CD4-positive, alpha-beta T cell treated with Interleukin-12 subunit alpha and Interleukin-12 subunit beta, for 1 hour (primary cell): Measurements from ENCODE around the gene ATG16L2.
"Not testable (repeated sequence)": the region's sequence is repeated elsewhere in the genome, so short reads cannot be mapped to it uniquely, and the experiment has no call there.

Experiments used
- DNase-seq: peaks from one replicate; pipeline ENCODE4 v3.0.0-alpha.2; 2020

Gene ATG16L2

DNA sequence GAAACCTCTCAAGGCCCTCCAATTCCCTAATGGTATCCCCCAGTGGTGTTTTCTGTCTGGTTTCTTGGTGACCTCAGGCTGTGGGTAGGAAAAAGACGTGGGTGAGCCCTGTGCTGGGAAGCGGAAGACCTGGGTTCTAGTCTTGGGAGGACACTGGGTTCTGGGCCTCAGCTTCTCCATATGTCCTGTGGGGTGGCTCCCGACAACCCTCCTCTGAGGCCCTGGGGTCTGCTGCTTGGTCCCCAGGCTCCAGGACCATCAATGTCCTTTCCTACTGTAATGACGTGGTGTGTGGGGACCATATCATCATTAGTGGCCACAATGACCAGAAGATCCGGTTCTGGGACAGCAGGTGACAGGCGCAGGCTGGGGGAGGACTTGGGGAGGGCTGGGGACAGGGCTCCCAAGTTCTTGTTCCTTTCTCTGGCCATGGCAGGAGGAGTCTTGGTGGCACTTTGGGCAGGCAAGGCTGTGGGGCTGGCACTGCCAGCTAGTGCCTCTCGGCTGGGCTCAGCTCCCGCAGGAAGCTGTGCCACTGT, 12.8 kb downstream of the ATG16L2 start:
- no peak for DNase-seq

DNA sequence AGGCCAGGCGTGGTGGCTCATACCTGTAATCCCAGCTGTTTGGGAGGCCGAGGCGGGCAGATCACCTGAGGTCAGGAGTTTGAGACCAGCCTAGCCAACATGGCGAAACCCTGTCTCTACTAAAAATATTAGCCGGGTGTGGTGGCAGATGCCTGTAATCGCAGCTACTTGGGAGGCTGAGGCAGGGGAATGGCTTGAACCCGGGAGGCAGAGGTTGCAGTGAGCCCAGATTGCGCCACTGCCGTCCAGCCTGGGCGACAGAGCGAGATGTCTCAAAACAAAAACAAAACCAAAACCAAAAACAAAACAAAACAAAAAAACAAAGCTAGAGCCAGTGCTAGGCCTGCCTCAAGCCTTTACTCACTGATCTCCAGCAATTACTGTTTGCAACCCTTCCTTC, 13.4 kb downstream of the ATG16L2 start:
- not testable (repeated sequence) for DNase-seq

DNA sequence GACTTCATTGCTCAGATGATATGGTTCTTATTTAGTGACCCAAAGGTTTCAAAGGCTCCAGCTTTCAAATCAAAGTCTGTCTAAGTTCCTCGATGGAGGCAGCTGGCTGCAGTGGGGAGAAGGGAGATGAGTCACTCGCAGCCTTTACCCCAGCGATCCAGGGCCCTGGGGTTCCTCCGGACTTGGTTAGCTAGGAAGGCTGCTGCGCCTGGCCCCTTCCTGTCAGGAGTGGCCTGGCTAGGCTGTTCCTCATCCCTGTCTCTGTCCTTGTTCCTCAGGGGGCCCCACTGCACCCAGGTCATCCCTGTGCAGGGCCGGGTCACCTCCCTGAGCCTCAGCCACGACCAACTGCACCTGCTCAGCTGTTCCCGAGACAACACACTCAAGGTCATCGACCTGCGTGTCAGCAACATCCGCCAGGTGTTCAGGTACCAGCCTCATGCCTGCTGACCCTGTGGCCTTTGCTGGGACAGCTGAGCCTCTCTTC, 13.9 kb downstream of the ATG16L2 start:
- no peak for DNase-seq

DNA sequence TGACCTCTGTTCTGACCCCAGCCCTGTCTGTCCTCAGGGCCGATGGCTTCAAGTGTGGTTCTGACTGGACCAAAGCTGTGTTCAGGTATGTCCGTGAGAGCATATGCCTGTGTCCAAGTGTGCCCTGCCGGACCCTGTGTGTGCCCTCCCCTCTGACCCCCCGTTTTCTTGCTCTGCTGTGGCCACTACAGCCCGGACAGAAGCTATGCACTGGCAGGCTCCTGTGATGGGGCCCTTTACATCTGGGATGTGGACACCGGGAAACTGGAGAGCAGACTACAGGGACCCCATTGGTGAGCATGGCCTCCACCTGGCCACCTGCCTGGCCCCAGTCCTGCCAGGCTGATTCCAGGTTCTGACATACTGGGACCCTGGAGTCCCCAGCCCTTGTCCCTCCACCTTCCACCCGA, 14.5 kb downstream of the ATG16L2 start:
- DNase-seq, result no peak

DNA sequence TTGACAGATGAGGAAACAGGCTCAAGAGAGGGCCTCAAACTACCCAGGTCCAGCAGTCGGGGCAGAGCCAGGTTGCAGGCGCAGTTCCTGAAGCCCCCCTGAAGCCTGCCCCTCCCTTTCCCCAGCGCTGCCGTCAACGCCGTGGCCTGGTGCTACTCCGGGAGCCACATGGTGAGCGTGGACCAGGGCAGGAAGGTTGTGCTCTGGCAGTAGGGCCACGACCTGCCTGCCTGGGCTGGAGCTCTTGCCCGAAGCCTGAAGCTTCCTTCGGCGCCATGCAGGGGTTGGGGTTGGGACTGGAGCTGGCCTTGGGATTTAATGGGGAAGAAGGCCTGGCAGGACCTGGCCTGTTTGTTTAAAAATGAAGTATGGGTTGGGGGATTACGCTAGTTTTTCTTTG, 15.0 kb downstream of the ATG16L2 start:
- DNase-seq, result no peak

DNA sequence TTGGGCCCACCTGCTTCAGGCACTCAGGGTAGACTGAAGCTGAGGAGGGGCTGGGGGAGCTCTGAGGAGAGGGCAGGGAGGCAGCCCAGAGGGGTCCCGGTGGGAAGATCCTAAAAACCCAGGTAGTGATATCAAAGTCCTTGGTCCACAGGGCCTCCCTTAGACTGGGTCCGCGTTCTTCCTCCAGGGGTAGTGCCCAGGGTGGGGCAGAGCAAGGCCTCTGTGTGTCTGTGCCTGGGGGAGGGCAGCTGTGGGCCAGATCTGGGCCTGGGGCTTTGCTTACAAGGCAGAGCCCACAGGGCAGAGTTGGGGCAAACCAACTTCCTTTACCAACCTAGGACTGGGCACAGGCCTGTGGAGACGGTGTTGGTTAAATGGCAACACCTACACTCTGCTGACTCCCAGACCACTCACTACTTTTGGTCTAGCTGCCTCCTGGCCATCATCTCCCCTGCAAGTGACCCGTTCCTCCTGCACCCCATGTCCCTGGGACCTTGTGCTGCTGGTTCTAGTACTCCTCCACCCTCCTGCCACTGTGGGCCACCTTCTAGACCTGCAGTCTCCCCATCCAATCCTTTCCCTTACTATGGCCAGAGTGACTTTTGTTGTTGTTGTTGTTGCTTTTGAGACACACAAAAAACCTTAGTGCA, 15.8 kb downstream of the ATG16L2 start:
- DNase-seq, result no peak

DNA sequence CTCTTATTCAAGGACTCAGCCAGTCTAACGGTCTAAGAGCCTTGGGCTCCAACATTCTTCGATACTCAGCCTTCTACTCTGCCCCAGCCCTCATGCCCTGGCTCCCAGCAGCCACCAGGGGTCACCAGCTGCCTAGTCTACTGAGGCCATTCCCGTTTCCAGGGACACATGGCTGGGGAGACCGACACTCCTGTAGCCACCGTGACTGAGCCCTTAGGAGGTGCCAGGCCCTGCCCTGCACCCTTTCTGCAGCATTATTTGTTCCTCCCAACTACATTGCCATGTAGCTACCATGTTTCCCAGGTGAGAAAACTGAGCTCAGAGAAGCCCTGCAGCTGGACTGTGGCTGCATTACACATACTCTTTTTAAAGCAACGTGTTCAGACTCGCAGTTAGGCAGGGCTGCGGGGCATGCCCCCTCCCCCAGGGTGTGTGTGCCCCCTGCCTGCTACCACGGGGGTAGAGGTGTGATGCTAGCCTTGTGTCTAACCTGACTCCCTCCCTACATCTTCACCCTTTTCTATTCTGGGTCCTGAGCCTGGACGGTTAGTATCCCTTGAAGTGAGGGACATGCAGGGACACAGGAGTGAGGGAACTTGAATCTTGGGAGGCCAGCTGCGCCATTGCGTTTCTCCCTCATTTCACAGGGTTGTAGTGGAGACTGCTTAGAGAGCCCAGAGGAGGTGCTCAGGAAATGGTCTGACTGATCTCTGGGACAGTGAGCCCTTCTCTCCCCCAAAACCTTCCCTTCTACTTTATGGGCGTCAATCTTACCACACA, 17.5 kb downstream of the ATG16L2 start:
- peak; percentile 58 for DNase-seq

DNA sequence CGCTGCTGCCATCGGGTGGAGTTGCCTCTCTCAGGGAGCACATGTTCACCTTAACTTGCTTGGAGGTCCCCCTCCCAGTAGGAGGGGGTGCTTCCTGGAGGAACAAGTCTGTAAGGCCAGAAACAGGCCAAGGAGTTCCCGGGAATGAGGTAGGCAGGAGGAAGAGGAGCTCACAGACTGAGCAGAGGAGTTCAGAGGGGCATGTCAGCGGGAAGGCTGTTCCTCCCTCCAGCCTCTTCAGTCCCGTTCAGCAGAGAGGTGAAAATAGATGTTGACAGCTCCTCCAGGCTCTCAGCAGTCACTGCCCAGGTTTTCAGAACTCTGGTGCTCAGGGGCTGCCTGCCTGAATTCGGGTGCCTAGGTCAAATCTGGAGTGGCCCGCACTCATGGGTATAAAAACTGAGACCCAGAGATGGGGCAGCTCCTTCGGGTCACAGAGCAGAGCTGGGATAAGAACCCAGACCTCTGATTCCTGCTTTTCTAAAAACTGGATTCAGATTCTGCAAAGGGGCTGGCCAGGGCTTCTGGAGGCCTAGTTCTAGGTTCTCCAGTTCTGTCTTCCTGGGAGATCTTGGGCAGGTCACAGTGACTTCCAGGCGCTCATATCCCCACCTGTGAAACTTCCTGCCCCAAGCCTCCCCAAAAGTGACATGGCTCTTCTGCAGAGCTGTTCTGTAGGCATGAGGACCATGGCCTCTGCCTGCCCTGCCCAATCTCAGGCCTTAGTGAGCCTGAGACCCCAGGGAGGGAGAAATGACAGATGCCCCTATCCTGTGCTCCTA, 18.3 kb downstream of the ATG16L2 start:
- DNase-seq, result no peak

DNA sequence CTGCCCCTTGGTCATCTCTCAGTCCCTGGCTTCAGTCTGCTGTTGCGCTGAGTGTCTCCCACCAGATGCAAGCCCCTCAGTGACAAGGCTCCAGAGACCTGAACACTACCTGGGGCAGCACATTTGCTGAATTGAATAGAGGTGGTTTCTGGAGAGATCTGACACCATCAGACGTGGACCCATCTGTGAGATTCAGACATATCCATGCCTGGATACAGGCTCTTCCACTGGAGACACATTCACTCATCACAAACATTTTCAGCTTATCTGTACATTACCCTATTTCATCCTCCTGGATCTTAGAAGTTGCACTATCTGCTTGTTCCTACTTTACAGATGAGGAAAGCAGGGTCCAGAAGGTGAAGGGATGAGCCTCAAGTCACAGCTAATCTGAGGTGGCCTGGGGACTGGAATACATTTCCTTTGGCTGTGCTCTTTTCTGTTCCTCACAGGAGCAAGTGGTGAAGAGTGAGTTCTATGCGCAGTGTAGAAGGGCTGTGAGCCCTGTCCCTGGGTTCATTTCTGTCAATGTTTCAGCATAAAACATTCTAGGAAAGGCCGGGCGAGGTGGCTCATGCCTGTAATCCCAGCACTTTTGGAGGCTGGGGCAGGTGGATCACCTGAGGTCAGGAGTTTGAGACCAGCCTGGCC, 19.0 kb downstream of the ATG16L2 start:
- no peak for DNase-seq

DNA sequence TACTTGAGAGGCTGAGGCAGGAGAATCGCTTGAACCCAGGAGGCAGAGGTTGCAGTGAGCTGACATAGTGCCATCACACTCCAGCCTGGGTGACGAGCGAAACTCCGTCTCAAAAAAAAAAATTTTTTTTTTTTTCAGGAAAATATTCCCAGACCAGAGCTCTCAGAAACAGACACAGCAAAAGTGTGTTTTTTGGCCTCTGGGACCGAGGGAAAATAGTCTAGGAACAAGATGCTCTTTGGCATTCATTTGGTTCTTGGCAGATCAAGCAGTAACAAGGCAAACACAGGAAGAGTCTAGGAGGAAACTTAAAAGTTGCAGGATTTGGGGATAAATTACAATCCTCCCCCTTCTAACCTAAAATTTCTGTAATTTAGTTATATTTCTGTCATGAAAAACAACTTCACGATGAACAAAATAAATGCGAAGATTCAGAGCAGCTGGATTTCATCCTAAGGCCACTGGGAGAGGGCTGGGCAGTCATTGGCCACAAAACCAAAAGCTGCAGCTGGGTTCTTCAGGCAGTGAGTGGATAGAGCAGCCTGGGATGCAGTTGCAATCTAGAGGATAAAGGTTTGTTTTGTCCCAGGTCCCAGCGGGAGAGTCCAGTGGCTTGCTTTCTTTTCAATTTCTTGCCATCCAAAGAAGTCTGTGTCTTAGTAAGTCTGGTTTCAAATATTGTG, 19.7 kb downstream of the ATG16L2 start:
- DNase-seq, result no peak

DNA sequence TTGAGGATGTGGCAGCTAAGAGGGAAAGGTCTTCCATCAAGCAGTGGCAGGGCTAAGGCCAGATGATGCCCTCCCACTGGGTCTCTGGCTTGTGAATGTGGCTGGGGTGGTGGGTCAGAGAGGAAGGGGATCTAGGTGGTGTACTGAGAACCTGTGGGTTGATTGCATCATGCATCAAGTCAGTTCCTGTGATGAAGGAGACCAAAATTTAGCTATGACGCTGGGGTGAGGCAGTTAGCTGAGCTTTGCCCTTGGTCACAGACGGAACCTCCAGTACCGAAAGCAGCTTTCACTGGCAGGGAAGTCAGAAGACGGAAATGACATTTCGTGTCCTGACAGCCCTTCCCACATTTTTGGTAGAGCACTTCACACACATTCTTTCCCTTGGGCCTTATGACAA, 20.7 kb downstream of the ATG16L2 start:
- DNase-seq, result no peak

DNA sequence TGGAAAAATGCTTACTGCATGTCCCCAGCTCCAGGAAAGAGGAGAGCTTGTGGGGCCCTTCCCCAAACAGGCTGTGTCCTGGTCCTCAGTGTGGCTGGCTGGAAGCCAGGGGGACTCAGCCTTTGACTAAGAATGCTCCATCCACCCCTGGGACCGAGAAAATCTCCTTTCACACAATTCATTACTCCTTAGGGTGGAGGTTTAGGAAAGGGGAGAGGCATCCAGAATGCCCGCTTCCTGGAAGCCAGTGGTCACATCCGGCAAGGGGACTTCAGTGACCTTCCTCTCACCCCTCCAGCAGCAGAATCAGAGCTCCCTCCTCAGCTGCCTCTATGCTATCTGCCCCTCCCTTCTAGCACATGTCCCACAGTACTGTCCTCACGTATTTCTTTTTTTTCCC, 21.9 kb downstream of the ATG16L2 start:
- DNase-seq, result no peak

DNA sequence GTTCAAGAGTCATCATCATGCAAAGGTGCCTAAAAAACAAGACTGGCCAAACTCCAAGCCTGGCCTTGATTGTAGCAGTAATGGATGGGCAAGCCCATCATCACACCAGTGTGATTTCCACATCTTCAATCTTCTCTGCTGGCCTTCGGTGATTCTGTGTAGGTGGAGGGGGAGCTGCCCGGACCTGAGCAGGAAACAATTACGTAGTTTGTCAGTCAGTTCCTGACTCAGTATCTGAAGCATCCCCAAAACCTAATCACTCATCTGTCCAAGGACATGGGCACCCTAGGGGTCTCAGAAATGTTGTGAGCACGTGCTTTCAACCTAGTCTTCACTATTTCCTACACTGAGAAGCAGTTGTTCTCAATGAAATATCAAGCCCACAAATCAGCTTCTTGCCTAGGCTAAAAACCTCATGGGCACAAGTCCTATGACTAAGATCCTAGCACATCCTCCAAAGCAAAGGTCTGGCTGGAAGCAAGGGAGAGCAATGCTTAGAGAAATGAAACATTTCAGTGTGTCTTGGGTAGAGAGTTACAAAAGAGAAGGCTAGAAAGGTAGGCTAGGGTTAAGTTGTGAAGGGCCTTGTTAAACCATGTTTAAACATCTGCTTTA, 24.6 kb downstream of the ATG16L2 start:
- no peak for DNase-seq

DNA sequence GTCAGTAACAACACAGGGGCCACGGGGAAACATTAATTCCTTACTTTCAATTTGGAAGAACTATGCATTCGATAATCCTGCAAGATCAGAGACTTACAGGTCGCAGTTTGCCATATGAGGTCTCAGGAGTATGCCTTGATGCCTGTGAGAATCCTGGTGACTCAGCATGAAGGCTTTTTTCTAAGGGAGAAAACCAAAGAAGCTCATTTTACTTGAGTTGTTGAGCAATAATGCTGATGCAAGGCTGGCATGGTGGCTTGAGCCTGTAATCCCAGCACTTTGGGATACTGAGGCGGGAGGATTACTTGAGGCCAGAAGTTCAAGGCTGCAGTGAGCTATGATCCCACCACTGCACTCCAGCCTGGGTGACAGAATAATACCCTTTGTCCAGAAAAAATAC, 26.6 kb downstream of the ATG16L2 start:
- DNase-seq, result no peak

DNA sequence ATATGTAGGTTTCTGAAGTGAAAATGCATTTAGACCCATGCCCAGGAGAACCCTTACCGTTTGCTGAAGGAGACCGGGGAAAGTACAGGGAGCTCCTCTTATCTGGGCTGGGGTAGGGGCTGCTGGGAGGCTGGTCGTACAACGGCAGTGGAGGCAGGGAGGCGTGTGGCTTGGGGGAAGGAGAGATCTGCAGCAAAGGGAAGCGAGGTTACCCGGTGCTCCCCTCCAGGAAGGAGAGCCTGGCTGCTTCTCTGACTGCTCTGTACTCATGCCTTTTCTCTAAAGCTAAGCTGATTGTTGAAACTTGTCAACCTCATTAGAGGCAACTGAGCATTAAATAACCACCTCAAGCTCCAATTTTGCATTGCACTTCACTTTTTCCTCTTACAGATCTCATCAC, 27.2 kb downstream of the ATG16L2 start:
- DNase-seq, result no peak

DNA sequence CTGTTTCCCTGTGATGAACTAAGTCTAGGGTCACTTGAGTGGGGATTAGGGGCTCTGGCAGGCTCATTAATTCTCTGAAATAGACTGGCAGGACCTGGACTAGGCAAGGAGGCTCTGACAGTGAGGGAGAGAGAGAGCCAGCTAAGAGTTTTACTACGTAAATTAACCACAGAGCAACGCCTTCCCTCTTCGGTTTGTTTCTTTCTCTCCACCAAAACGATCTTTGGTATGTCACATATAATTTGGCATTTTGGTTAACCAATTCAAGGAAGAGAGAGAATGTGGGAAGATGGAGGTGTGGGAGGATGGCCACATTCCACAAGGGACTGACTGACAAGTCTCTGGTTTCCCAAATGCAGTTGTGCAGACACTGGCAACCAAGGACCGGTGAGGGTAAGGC, 27.9 kb downstream of the ATG16L2 start:
- no peak for DNase-seq

DNA sequence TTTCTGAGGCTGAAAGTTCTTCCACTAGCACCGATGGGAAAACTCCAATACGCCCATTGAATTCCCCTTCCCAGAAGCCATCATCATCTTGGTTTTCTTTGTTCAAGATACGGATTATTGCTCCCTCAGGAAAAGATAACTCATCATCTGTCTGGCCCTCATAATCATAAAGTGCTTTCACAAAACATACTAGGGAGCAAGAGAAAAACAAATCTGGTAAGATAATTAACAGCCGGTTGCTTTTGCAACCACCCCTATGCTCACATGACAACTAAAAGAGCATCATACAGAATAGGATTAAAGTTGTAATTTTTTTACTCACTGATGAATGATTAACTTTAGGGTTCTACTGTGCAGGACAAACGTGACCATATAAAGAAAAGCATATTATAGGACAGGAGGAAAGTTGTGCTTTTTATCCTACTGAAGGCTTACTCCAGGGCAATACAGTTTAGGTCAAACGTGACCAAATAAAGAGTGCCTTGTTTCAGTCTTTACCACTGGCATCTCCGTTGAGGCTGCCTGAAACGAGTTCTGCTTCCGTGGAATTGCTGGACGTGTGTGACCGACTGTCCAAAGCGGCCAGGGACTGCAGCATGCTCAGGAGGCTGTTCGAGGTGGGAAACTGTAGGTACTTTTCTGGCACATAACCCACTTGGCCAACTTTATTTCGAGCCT, 28.6 kb downstream of the ATG16L2 start:
- no peak for DNase-seq

DNA sequence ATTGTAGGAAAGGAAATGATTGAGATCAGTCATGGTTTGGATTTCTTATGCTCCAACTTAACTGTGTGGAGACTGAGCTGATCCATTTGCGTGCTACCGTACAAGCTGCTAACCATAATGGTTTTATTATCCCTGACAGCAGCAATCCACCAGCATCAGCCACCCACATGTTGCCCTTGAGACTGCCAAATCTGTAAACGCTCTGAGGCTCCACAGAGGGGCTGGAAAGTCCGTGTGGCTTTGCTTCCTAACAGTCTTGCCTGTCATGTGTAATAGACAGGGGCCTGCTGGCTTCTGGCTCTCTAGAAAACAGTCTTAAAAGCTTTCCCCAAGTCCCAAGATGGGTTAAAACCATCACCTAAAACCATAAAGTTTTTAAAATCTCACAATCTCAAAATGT, 30.1 kb downstream of the ATG16L2 start:
- no peak for DNase-seq

DNA sequence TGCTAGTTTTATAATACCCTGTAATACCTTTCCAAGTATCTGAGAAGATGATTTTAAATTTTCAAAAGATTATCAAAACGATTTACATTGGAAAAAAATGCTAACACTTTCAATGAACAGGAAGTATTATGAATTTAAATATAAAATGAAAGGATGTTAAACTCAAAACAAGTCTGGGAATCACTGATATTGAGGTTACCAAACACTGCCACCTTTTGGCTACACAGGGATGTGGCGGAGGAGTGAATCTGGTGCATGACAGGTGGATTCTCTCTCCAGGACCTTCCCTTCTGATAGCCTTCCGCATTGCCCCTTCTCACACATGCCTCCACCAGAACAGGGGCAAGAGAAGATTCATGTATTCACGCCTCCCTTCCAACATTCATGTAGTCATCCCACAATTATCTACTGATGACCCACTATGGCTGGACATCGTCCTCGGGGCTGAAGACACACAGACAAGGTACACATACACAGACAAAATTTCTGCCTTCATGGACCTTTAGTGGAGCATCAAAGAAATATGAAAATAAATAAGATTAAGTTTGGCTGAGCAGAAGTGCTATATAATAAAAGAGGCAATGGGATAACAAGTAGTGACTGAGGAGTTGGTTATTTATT, 34.7 kb downstream of the ATG16L2 start:
- DNase-seq, result peak; percentile 63

DNA sequence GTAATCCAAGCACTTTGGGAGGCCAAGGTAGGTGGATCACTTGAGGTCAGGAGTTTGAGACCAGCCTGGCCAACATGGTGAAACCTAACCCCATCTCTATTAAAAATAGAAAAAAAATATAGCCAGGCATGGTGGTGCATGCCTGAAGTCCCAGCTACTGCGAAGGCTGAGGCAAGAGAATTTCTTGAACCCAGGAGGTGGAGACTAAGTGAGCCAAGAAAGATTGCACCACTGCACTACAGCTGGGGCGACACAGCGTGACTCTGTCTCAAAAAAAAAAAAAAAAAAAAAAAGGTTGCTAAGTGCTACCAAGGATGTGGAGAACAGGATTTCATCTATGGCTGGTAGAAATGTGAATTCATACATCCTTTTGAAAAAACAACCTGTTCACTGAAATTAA, 36.6 kb downstream of the ATG16L2 start:
- no peak for DNase-seq

DNA sequence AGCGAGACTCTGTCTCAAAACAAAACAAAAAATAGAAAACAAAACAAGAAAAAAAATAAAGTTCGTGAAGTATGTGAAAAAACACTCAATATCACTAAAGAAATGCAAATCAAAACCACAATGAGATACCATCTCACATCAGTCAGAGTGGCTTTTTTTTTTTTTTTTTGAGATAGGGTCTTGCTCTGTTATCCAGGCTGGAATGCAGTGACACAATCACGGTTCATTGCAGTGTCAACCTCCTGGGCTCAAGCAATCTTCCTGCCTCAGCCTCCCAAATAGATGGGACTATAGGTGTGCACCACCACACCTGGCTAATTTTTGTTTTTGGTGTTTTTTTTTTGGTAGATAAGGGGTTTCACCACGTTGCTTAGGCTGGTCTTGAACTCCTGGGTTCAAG, 37.5 kb downstream of the ATG16L2 start:
- no peak for DNase-seq
